Esophagus squamous epithelium (tissue), 5 donors: Measurements from ENCODE around the gene FHIT. TPM values are rescaled to one million over a fixed set of nuclear protein-coding genes. Genes with fewer than 3 reads are reported as not detected.

Experiments
- DNase-seq: peaks from one replicate; lab custom pipeline; 2025; lab: John Stamatoyannopoulos, UW
- H3K27ac ChIP-seq, 4 donors: fragments of 200-600 bp; sonication (generic); one replicate each; pipeline ENCODE4 v1.5.1; 2016 to 2019; ENCODE audit warnings: mild to moderate bottlenecking in 1 of 4
- H3K27me3 ChIP-seq, 4 donors: fragments of 200-600 bp; sonication (generic); 1 replicate in 3 of 4; 2 replicates in 1 of 4; pipeline versions ENCODE4 v1.5.1 to v1.6.0; 2017 to 2021; ENCODE audit warnings: antibody characterized with exemption in 1 of 4
- H3K36me3 ChIP-seq, 3 donors: fragments of 200-600 bp; sonication (generic); one replicate each; pipeline ENCODE4 v1.5.1; 2016 to 2019
- H3K4me1 ChIP-seq, 3 donors: fragments of 200-600 bp; sonication (generic); one replicate each; pipeline ENCODE4 v1.5.1; 2017 to 2019
- H3K4me3 ChIP-seq, 4 donors: fragments of 200-600 bp; sonication (generic); 1 replicate in 3 of 4; 2 replicates in 1 of 4; pipeline ENCODE4 v1.5.1; 2016 to 2019; ENCODE audit warnings: mild to moderate bottlenecking in 2 of 4, moderate library complexity in 1 of 4
- H3K9me3 ChIP-seq, 3 donors: fragments of 200-600 bp; sonication (generic); one replicate each; pipeline ENCODE4 v1.5.1; 2016 to 2019
- POLR2A ChIP-seq, 4 donors: fragments of 450-650 bp; IDR thresholded peaks; one replicate each; pipeline ENCODE4 v1.6.1; 2017; ENCODE audit warnings: antibody characterized with exemption in 4 of 4, mild to moderate bottlenecking in 4 of 4, moderate library complexity in 3 of 4
- WGBS, 2 donors: methylation state at CpG; one replicate each; pipeline ENCODE4 v1.1.5; 2018; 5-methylcytosine and 5-hydroxymethylcytosine counted together
- intact Hi-C: fragments of 100-400 bp; cut with DNase I; formaldehyde crosslinking; loops from one replicate; pipeline ENCODE4 v1.15.0; 2022
- total RNA-seq, 4 donors: library from RNA; depleted of rRNA; stranded (reverse); fragments of >200 nt; gene quantifications; one replicate each; pipeline ENCODE4 v1.1.0, GENCODE V29; 2016
- TF ChIP-seq, protein P1 (sequence below), 6 experiments: fragments of 450-650 bp in 4 of 6; fragments of 200-600 bp in 2 of 6; sonication (generic) in 2 of 6; IDR thresholded peaks; one replicate each; pipeline ENCODE4 v1.5.1; 2016 to 2019; ENCODE audit warnings: antibody characterized with exemption in 6 of 6, mild to moderate bottlenecking in 4 of 6, moderate library complexity in 4 of 6
- donor health status: DM: yes; HTN: yes; CAD: no.

FHIT gene
- total RNA-seq, 4 donors from 2014 or later = 0.64 to 5.7 (median 3.1) TPM

- no peak for DNase-seq
- intact Hi-C loops = no loop called here
- Histone ChIP-seq H3K4me1 (no peaks in the 10 kb centered on the region), H3K9me3 (no peaks in the 10 kb centered on the region), H3K27me3 (no peaks in the 10 kb centered on the region), H3K27ac (no peak overlapping the region), H3K36me3 (no peaks in the 10 kb centered on the region), H3K4me3 (no peak overlapping the region)
- TF ChIP-seq, protein P1, sequence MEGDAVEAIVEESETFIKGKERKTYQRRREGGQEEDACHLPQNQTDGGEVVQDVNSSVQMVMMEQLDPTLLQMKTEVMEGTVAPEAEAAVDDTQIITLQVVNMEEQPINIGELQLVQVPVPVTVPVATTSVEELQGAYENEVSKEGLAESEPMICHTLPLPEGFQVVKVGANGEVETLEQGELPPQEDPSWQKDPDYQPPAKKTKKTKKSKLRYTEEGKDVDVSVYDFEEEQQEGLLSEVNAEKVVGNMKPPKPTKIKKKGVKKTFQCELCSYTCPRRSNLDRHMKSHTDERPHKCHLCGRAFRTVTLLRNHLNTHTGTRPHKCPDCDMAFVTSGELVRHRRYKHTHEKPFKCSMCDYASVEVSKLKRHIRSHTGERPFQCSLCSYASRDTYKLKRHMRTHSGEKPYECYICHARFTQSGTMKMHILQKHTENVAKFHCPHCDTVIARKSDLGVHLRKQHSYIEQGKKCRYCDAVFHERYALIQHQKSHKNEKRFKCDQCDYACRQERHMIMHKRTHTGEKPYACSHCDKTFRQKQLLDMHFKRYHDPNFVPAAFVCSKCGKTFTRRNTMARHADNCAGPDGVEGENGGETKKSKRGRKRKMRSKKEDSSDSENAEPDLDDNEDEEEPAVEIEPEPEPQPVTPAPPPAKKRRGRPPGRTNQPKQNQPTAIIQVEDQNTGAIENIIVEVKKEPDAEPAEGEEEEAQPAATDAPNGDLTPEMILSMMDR (IDR thresholded peaks at IDR 0.05) = no peak
- no peak for TF ChIP-seq POLR2A (IDR thresholded peaks at IDR 0.05)
- 63 to 76% methylated on average over 5 of the region's 5 CpGs for WGBS, 2 donors
These were observed 1494.3 kb downstream of the FHIT start for GRCh38 chr3:59756934-59757333.

GRCh38 chr3:59754456-59755129, 1496.7 kb downstream of the FHIT start:
- no peaks in the 10 kb centered on the region for H3K27me3 ChIP-seq
- TF ChIP-seq, protein P1 (IDR thresholded peaks at IDR 0.05) = no peak
- TF ChIP-seq POLR2A (IDR thresholded peaks at IDR 0.05) = no peak
- intact Hi-C loops = no loop called here

GRCh38 chr3:59753808-59754450, 1497.3 kb downstream of the FHIT start:
- intact Hi-C loops = no loop called here
- no peak for TF ChIP-seq POLR2A (IDR thresholded peaks at IDR 0.05)
- TF ChIP-seq, protein P1 (IDR thresholded peaks at IDR 0.05) = no peak
- no peak overlapping the region for H3K4me3 ChIP-seq
- peaks cover 0 to 16% (median 0%) of the 10 kb centered on the region in 3 donors for H3K4me1 ChIP-seq
- H3K36me3 ChIP-seq = no peaks in the 10 kb centered on the region
- DNase-seq = no peak
- no peak overlapping the region for H3K27ac ChIP-seq
- no peaks in the 10 kb centered on the region for H3K9me3 ChIP-seq
- H3K27me3 ChIP-seq = no peaks in the 10 kb centered on the region
- WGBS, 2 donors = 76 to 87% methylated on average over 7 of the region's 7 CpGs

More at GRCh38 chr3:59754456-59755129, 1496.7 kb downstream of the FHIT start:
- 79 to 84% methylated on average over 4 of the region's 4 CpGs for WGBS, 2 donors
- no peak overlapping the region for H3K27ac ChIP-seq
- DNase-seq = no peak
- peaks cover 0 to 15% (median 0%) of the 10 kb centered on the region in 3 donors for H3K4me1 ChIP-seq
- no peak overlapping the region for H3K4me3 ChIP-seq
- no peaks in the 10 kb centered on the region for H3K9me3 ChIP-seq
- H3K36me3 ChIP-seq = no peaks in the 10 kb centered on the region

GRCh38 chr3:59752925-59753324, 1498.3 kb downstream of the FHIT start:
- Histone ChIP-seq H3K36me3 (no peaks in the 10 kb centered on the region), H3K9me3 (no peaks in the 10 kb centered on the region), H3K4me1 (peaks cover 0 to 26% (median 0%) of the 10 kb centered on the region in 3 donors), H3K4me3 (no peak overlapping the region), H3K27ac (no peak overlapping the region), H3K27me3 (no peaks in the 10 kb centered on the region)
- intact Hi-C loops = no loop called here
- no peak for TF ChIP-seq POLR2A (IDR thresholded peaks at IDR 0.05)
- TF ChIP-seq, protein P1 (IDR thresholded peaks at IDR 0.05) = no peak
- no peak for DNase-seq

DNA sequence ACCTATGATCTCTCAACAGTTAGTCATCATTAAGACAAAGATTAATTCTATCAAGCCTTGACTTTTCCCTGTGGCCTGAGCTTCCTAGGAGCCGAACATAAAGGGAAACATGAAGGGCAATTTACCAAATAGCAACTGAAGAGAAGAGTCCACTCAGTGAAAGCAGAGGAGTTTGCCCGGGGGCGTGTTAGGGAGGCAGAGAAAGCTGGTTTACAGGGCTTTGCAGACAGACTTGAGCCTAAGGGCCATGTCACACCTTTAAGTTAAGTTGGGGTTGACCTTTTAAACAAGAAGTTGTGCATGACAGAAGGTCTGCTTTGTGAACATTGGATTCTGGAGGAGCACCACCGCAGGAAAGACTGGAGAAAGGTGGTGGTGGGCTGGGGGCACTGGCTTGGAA, 1499.6 kb downstream of the FHIT start:
- no peak for DNase-seq
- intact Hi-C loops = no loop called here
- peaks cover 0 to 26% (median 0%) of the 10 kb centered on the region in 3 donors for H3K4me1 ChIP-seq

More for the DNA sequence above, 1499.6 kb downstream of the FHIT start:
- Histone ChIP-seq H3K9me3 (no peaks in the 10 kb centered on the region), H3K4me3 (no peak overlapping the region), H3K27me3 (no peaks in the 10 kb centered on the region), H3K27ac (no peak overlapping the region), H3K36me3 (no peaks in the 10 kb centered on the region)
- TF ChIP-seq, protein P1 (IDR thresholded peaks at IDR 0.05) = no peak
- no peak for TF ChIP-seq POLR2A (IDR thresholded peaks at IDR 0.05)
- 63 to 71% methylated on average over 4 of the region's 4 CpGs for WGBS, 2 donors
